NT2/D1 (cell line): ENCODE data around the gene PARD3.

Source experiments
- DNase-seq: peaks from one replicate; pipeline ENCODE4 v3.0.0-alpha.2; 2011; ENCODE audit warnings: low read depth, low spot score
- H3K27me3 ChIP-seq: 2 replicates; pipeline ENCODE4 v1.6.0; 2011; ENCODE audit warnings: mild to moderate bottlenecking; ENCODE audit not compliant: insufficient read length, insufficient read depth
- H3K36me3 ChIP-seq: 2 replicates; pipeline ENCODE4 v1.6.1; 2011; ENCODE audit warnings: mild to moderate bottlenecking, low read length, mixed read lengths; ENCODE audit not compliant: insufficient read depth, insufficient read length
- H3K4me1 ChIP-seq: 2 replicates; pipeline ENCODE4 v1.5.1; 2011; ENCODE audit not compliant: insufficient read depth, insufficient read length
- H3K4me3 ChIP-seq: 2 replicates; pipeline ENCODE4 v1.5.1; 2011; ENCODE audit warnings: low read depth; ENCODE audit not compliant: insufficient read length
- H3K9ac ChIP-seq: 2 replicates; pipeline ENCODE4 v1.6.0; 2011; ENCODE audit warnings: low read depth; ENCODE audit not compliant: insufficient read length
- H3K9me3 ChIP-seq: 2 replicates; pipeline ENCODE4 v1.5.1; 2011; ENCODE audit warnings: mild to moderate bottlenecking, low read length; ENCODE audit not compliant: insufficient read depth
- SUZ12 ChIP-seq: IDR thresholded peaks from 2 replicates; pipeline ENCODE4 v1.6.1; 2011; ENCODE audit not compliant: insufficient read length, insufficient read depth; ENCODE audit errors: extremely low read depth
- YY1 ChIP-seq: IDR thresholded peaks from 2 replicates; pipeline ENCODE4 v1.6.1; 2011; ENCODE audit not compliant: insufficient read length, insufficient read depth
- ZNF274 ChIP-seq: IDR thresholded peaks from 2 replicates; pipeline ENCODE4 v1.6.1; 2011; ENCODE audit warnings: mild to moderate bottlenecking, low read depth, low read length

PARD3 gene

GRCh38 chr10:34585422-34586112 is 229.5 kb downstream of the PARD3 start:
- H3K9me3 ChIP-seq = no peaks in the 10 kb centered on the region
- no peak for DNase-seq
- H3K4me1 ChIP-seq = no peaks in the 10 kb centered on the region
- no peaks in the 10 kb centered on the region for H3K27me3 ChIP-seq
- TF ChIP-seq ZNF274 = no peak
- TF ChIP-seq SUZ12 = no peak
- no peak for TF ChIP-seq YY1
- H3K4me3 ChIP-seq = no peak overlapping the region
- H3K9ac ChIP-seq = no peak overlapping the region
- no peaks in the 10 kb centered on the region for H3K36me3 ChIP-seq

DNA sequence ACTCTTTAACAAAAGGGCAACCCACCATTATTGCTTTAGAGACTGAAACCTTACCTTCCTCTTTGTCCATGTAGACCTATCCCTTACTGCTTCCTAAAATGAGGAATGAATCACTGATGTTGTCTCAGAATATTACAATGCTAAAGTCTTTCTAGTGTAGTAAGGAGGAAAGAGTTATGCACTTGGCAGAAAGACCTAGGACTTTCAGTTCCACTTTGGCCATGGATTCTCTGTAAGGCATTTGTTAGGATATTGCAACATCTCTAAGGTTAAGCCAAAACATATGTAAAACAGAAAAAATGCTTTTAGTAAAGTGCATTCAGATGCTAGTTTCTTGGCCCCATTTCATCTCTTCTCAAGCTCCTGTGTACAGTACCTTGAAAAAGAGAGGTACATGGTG is 230.9 kb downstream of the PARD3 start:
- Histone ChIP-seq H3K27me3 (no peaks in the 10 kb centered on the region), H3K36me3 (no peaks in the 10 kb centered on the region), H3K4me1 (no peaks in the 10 kb centered on the region), H3K9ac (no peak overlapping the region), H3K9me3 (no peaks in the 10 kb centered on the region), H3K4me3 (no peak overlapping the region)
- no peak for DNase-seq
- no peak for TF ChIP-seq YY1
- no peak for TF ChIP-seq SUZ12
- TF ChIP-seq ZNF274 = no peak

DNA sequence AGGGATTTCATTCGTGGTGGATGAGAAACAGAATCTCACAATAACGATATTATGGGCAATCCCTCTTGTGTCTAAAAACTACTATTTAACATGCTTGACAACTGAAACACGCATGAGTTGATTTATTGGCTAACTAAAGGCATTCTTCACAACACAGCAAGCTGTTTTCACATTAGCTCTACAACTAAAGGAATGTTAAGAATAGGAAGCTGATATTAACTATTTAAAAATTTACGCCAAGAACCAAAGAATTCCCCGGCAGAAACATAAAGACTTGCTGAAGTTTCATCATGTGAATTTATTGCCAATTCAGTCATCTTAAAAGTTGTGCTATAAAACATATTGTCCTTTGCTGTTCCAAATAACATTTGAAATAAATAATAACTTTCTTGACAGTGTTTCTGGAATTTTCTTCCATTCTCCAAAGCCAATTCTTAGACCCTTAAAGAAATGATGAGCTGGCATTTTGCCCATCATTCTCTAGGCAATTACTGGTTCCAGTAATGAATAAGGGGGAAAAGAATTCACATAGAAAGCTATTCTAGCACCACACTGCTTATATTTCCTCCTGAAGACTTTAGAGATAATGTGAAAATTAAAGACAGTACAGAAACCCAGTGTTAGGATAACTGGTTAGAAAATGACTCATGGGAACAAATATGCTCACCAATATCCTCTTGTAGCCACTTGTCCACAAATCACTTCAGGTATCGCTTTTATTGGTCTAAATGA is 233.1 kb downstream of the PARD3 start:
- no peaks in the 10 kb centered on the region for H3K36me3 ChIP-seq
- no peak overlapping the region for H3K4me3 ChIP-seq
- H3K9ac ChIP-seq = no peak overlapping the region
- no peak for DNase-seq
- TF ChIP-seq ZNF274 (no peak), SUZ12 (no peak), YY1 (no peak)
- no peaks in the 10 kb centered on the region for H3K9me3 ChIP-seq
- no peaks in the 10 kb centered on the region for H3K4me1 ChIP-seq
- no peaks in the 10 kb centered on the region for H3K27me3 ChIP-seq

DNA sequence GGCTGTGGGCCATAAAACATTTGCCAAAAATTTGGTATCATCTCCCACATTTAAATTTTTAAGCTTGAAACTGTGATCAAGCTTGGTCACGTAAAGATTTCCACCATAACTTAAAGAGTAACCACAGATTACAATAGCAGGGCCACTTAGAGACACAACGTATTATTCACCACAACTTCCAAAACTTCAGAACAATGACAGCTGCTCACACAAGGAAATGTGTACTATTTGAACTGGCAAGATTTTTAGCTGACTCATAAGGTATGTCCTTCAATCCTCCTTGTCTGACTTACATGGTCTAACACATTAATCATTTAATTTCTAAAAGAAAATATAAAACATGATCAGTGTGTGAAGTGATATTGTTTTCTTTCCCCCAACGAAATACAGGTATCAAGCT is 234.5 kb downstream of the PARD3 start:
- Histone ChIP-seq H3K4me1 (no peaks in the 10 kb centered on the region), H3K9me3 (no peaks in the 10 kb centered on the region), H3K36me3 (no peaks in the 10 kb centered on the region), H3K27me3 (no peaks in the 10 kb centered on the region), H3K9ac (no peak overlapping the region), H3K4me3 (no peak overlapping the region)
- TF ChIP-seq ZNF274 (no peak), YY1 (no peak), SUZ12 (no peak)
- no peak for DNase-seq

GRCh38 chr10:34580214-34580613 is 234.9 kb downstream of the PARD3 start:
- DNase-seq = no peak
- H3K9ac ChIP-seq = no peak overlapping the region
- H3K9me3 ChIP-seq = no peaks in the 10 kb centered on the region
- no peak for TF ChIP-seq YY1
- no peak for TF ChIP-seq SUZ12
- no peak for TF ChIP-seq ZNF274
- H3K36me3 ChIP-seq = no peaks in the 10 kb centered on the region
- no peaks in the 10 kb centered on the region for H3K27me3 ChIP-seq
- no peaks in the 10 kb centered on the region for H3K4me1 ChIP-seq
- H3K4me3 ChIP-seq = no peak overlapping the region

GRCh38 chr10:34578468-34578867 is 236.6 kb downstream of the PARD3 start:
- H3K4me1 ChIP-seq = no peaks in the 10 kb centered on the region
- no peaks in the 10 kb centered on the region for H3K36me3 ChIP-seq
- DNase-seq = no peak
- no peak overlapping the region for H3K4me3 ChIP-seq
- H3K9ac ChIP-seq = no peak overlapping the region
- TF ChIP-seq YY1 (no peak), ZNF274 (no peak), SUZ12 (no peak)
- no peaks in the 10 kb centered on the region for H3K27me3 ChIP-seq
- no peaks in the 10 kb centered on the region for H3K9me3 ChIP-seq

GRCh38 chr10:34576797-34577196 is 238.3 kb downstream of the PARD3 start:
- Histone ChIP-seq H3K36me3 (no peaks in the 10 kb centered on the region), H3K9me3 (no peaks in the 10 kb centered on the region), H3K9ac (no peak overlapping the region), H3K4me3 (no peak overlapping the region), H3K4me1 (no peaks in the 10 kb centered on the region), H3K27me3 (no peaks in the 10 kb centered on the region)
- no peak for DNase-seq
- TF ChIP-seq YY1 (no peak), ZNF274 (no peak), SUZ12 (no peak)
